Uterus (tissue), 2 donors: ENCODE results near the gene NRF1.

ENCODE experiments used
- CTCF ChIP-seq, 4 experiments: fragments of 200-600 bp in 2 of 4; fragments of 450-650 bp in 2 of 4; sonication (generic) in 2 of 4; IDR thresholded peaks; one replicate each; pipeline ENCODE4 v1.5.1; 2016 to 2019; ENCODE audit warnings: antibody characterized with exemption in 4 of 4, mild to moderate bottlenecking in 2 of 4, moderate library complexity in 1 of 4
- POLR2A ChIP-seq, 2 donors: fragments of 450-650 bp; IDR thresholded peaks; one replicate each; pipeline ENCODE4 v1.6.1; 2016; ENCODE audit warnings: antibody characterized with exemption in 2 of 2, mild to moderate bottlenecking in 1 of 2, moderate library complexity in 1 of 2

- no peak for TF ChIP-seq POLR2A (IDR thresholded peaks at IDR 0.05)
- TF ChIP-seq CTCF (IDR thresholded peaks at IDR 0.05) = no peak
Observed at GRCh38 chr7:129640400-129640799, 28.9 kb downstream of the NRF1 start.
